Keratinocyte (primary cell): ENCODE measurements around the gene ICE2. TPM values are rescaled to one million over a fixed set of nuclear protein-coding genes. Genes with fewer than 3 reads are reported as not detected.

Experiments
- DNase-seq: peaks from one replicate; pipeline ENCODE4 v3.0.0-alpha.2; 2011; ENCODE audit warnings: low read depth, missing footprints, low spot score
- FAIRE-seq: peaks from 2 replicates; lab custom pipeline; 2011; peaks lifted over from hg19 to GRCh38; lab: Jason Lieb, UNC
- H2AFZ ChIP-seq: 2 replicates; pipeline ENCODE4 v1.6.0; 2012; ENCODE audit warnings: low read length, control low read depth, inconsistent platforms; ENCODE audit not compliant: control insufficient read depth
- H3K27ac ChIP-seq: 2 replicates; pipeline ENCODE4 v1.5.1; 2011; ENCODE audit warnings: low read length; ENCODE audit not compliant: control insufficient read depth, insufficient read depth
- H3K27me3 ChIP-seq: 3 replicates; pipeline ENCODE4 v1.6.0; 2011; ENCODE audit warnings: low read length; ENCODE audit not compliant: control insufficient read depth, insufficient read depth; ENCODE audit errors: extremely low read depth
- H3K36me3 ChIP-seq, 2 experiments: 2 replicates in 1 of 2; 3 replicates in 1 of 2; pipeline ENCODE4 v1.5.1; 2011; ENCODE audit warnings: low read length in 2 of 2, mild to moderate bottlenecking in 1 of 2; ENCODE audit not compliant: control insufficient read depth in 2 of 2, insufficient read depth in 2 of 2; ENCODE audit errors: extremely low read depth in 1 of 2
- H3K4me1 ChIP-seq: 3 replicates; pipeline ENCODE4 v1.5.1; 2011; ENCODE audit warnings: low read length; ENCODE audit not compliant: control insufficient read depth, insufficient read depth; ENCODE audit errors: extremely low read depth
- H3K4me2 ChIP-seq: 3 replicates; pipeline ENCODE4 v1.6.0; 2011; ENCODE audit warnings: low read depth, low read length; ENCODE audit not compliant: control insufficient read depth, insufficient read depth; ENCODE audit errors: extremely low read depth
- H3K4me3 ChIP-seq, 3 experiments: fragments of 200-600 bp in 1 of 3; sonication (generic) in 1 of 3; 2 replicates in 2 of 3; 3 replicates in 1 of 3; pipeline ENCODE4 v1.5.1; 2011 to 2016; ENCODE audit warnings: low read length in 3 of 3, mild to moderate bottlenecking in 3 of 3, control low read depth in 2 of 3, inconsistent platforms in 1 of 3, low read depth in 1 of 3, mixed read lengths in 1 of 3, mixed run types in 1 of 3, moderate library complexity in 1 of 3; ENCODE audit not compliant: control insufficient read depth in 2 of 3, insufficient read depth in 2 of 3; ENCODE audit errors: extremely low read depth in 1 of 3
- H3K79me2 ChIP-seq: 2 replicates; pipeline ENCODE4 v1.6.0; 2012; ENCODE audit warnings: low read length; ENCODE audit not compliant: control insufficient read depth, insufficient read depth
- H3K9ac ChIP-seq: 3 replicates; pipeline ENCODE4 v1.6.0; 2011; ENCODE audit warnings: low read length; ENCODE audit not compliant: control insufficient read depth, insufficient read depth; ENCODE audit errors: extremely low read depth
- H3K9me1 ChIP-seq: 3 replicates; pipeline ENCODE4 v1.6.0; 2011; ENCODE audit warnings: low read length; ENCODE audit not compliant: control insufficient read depth, insufficient read depth; ENCODE audit errors: extremely low read depth
- H3K9me3 ChIP-seq: 2 replicates; pipeline ENCODE4 v1.5.1; 2012; ENCODE audit warnings: low read depth, low read length; ENCODE audit not compliant: control insufficient read depth
- H4K20me1 ChIP-seq: 3 replicates; pipeline ENCODE4 v1.6.0; 2011; ENCODE audit warnings: low read length; ENCODE audit not compliant: control insufficient read depth, insufficient read depth; ENCODE audit errors: extremely low read depth
- EZH2 ChIP-seq: IDR thresholded peaks from one replicate; pipeline ENCODE4 v1.6.1; 2012; ENCODE audit warnings: inconsistent platforms, mild to moderate bottlenecking, low read length, moderate library complexity
- dilution Hi-C: fragments of 300-500 bp; cut with MboI; formaldehyde crosslinking; loops from one replicate; pipeline ENCODE4 v1.7.0; 2020; ENCODE audit warnings: low sequenced_read_pairs; ENCODE audit not compliant: extremely low pct_ligation_motif_present
- polyA plus RNA-seq, 5 experiments: library from polyadenylated mRNA; depleted of rRNA in 3 of 5; stranded (reverse) in 3 of 5; stranded (forward) in 1 of 5; unstranded in 1 of 5; fragments of >200 nt; gene quantifications; 1 replicate in 1 of 5; 2 replicates in 3 of 5; 3 replicates in 1 of 5; pipeline versions ENCODE4 v1.2.1 to v1.2.3, GENCODE V29; 2011 to 2012; ENCODE audit warnings: missing spikeins in 2 of 5, low read depth in 1 of 5, low replicate concordance in 1 of 5
- TF ChIP-seq, protein P1 (sequence below), 3 experiments: IDR thresholded peaks in 1 of 3; conservative IDR thresholded peaks in 1 of 3; optimal IDR thresholded peaks in 1 of 3; 2 replicates in 2 of 3; 3 replicates in 1 of 3; pipeline versions ENCODE3 to v1.5.1; 2011; ENCODE audit warnings: low read length in 3 of 3, mild to moderate bottlenecking in 3 of 3, moderate library complexity in 2 of 3, control low read depth in 1 of 3, inconsistent platforms in 1 of 3; ENCODE audit not compliant: insufficient read depth in 2 of 3; ENCODE audit errors: extremely low read depth in 1 of 3

ICE2 gene
- polyA plus RNA-seq, 1 donor (not counting 4 experiments of a cell fraction or from before 2014, with no cell fraction given), result 34.1 TPM

DNA sequence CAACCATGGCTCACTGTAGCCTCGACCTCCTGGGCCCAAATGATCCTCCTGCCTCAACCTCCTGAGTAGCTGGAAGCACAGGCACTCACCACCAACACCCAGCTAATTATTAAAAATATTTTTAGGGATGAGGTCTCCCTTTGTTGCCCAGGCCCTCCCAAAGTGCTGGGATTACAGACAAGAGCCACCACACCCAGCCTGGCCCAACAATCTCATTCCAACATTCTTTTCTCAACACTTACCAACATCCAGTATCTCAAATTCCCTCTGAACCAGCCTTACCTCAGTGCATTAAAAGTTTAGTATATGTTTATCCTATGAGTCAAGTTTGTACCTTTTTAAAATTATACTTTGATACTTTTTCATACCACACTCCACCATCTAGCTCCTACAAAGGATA, 106.2 kb downstream of the ICE2 start:
- Histone ChIP-seq H3K9ac (peak overlapping the region; percentile 65), H3K36me3 (peaks cover 25 to 75% of the 10 kb centered on the region in 2 experiments), H3K27ac (peak overlapping the region; percentile 91), H3K4me1 (peaks cover 69% of the 10 kb centered on the region), H3K9me1 (peaks cover 4% of the 10 kb centered on the region), H2AFZ (no peak overlapping the region), H3K27me3 (no peaks in the 10 kb centered on the region), H4K20me1 (peaks cover 81% of the 10 kb centered on the region), H3K79me2 (peaks cover 58% of the 10 kb centered on the region), H3K4me3 (no peak overlapping the region), H3K4me2 (peak overlapping the region; percentile 9), H3K9me3 (no peaks in the 10 kb centered on the region)
- TF ChIP-seq, protein P1, sequence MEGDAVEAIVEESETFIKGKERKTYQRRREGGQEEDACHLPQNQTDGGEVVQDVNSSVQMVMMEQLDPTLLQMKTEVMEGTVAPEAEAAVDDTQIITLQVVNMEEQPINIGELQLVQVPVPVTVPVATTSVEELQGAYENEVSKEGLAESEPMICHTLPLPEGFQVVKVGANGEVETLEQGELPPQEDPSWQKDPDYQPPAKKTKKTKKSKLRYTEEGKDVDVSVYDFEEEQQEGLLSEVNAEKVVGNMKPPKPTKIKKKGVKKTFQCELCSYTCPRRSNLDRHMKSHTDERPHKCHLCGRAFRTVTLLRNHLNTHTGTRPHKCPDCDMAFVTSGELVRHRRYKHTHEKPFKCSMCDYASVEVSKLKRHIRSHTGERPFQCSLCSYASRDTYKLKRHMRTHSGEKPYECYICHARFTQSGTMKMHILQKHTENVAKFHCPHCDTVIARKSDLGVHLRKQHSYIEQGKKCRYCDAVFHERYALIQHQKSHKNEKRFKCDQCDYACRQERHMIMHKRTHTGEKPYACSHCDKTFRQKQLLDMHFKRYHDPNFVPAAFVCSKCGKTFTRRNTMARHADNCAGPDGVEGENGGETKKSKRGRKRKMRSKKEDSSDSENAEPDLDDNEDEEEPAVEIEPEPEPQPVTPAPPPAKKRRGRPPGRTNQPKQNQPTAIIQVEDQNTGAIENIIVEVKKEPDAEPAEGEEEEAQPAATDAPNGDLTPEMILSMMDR (optimal IDR thresholded peaks at IDR 0.05 in 1 of 3, IDR thresholded peaks at IDR 0.05 in 1 of 3, conservative IDR thresholded peaks at IDR 0.05 in 1 of 3; ENCODE audit: extremely low read depth in 1 of 3, insufficient read depth in 2 of 3, low read length in 3 of 3), result no peak
- no peak for TF ChIP-seq EZH2
- dilution Hi-C loops, result no loop called here
- no peak for FAIRE-seq
- no peak for DNase-seq

DNA sequence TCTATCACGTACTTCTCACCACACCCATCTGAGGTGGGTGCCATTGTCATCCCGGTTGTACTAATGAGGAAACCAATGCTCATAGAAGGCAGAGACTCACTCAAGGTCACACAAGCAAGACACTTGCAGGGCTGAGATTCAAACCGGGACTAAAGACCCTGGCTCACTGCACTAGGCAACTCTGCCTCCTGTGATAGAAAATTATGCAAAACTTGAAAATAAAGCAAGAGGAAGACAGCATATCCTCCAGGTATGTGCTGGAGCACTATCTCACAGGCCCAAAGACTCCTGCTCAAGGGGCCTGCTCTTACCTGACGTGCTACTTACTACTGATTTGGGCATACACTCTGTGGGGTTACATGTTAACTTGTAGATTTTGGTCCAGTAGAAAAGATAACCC, 106.7 kb downstream of the ICE2 start:
- Histone ChIP-seq H3K9me3 (no peaks in the 10 kb centered on the region), H3K36me3 (peaks cover 25 to 74% of the 10 kb centered on the region in 2 experiments), H3K9ac (peak overlapping the region; percentile 4), H3K4me1 (peaks cover 64% of the 10 kb centered on the region), H3K27me3 (no peaks in the 10 kb centered on the region), H3K9me1 (peaks cover 4% of the 10 kb centered on the region), H3K4me2 (peak overlapping the region; percentile 9), H3K79me2 (peaks cover 54% of the 10 kb centered on the region), H3K4me3 (no peak overlapping the region), H4K20me1 (peaks cover 81% of the 10 kb centered on the region), H3K27ac (peak overlapping the region; percentile 91), H2AFZ (no peak overlapping the region)
- DNase-seq (no peak), FAIRE-seq (no peak)
- TF ChIP-seq EZH2, result no peak
- TF ChIP-seq, protein P1 (optimal IDR thresholded peaks at IDR 0.05 in 1 of 3, IDR thresholded peaks at IDR 0.05 in 1 of 3, conservative IDR thresholded peaks at IDR 0.05 in 1 of 3; ENCODE audit: extremely low read depth in 1 of 3, insufficient read depth in 2 of 3, low read length in 3 of 3), result no peak
- dilution Hi-C loops, result no loop called here
